IMR-90 (cell line): Measurements from ENCODE around the gene BCKDK.

Experiments
- MAZ ChIP-seq: IDR thresholded peaks from 2 replicates; pipeline ENCODE4 v1.6.1; 2012; ENCODE audit warnings: low read depth, mild to moderate bottlenecking, low read length, improper control_type of control experiment, moderate library complexity, borderline replicate concordance
- POLR2A ChIP-seq: IDR thresholded peaks from 2 replicates; pipeline ENCODE4 v1.6.1; 2012; ENCODE audit warnings: mild to moderate bottlenecking, low read depth, low read length
- TF ChIP-seq, protein P1 (sequence below): conservative IDR thresholded peaks from 2 replicates; pipeline ENCODE4 v1.5.1; 2012; ENCODE audit warnings: mild to moderate bottlenecking, low read depth, low read length, improper control_type of control experiment

DNA sequence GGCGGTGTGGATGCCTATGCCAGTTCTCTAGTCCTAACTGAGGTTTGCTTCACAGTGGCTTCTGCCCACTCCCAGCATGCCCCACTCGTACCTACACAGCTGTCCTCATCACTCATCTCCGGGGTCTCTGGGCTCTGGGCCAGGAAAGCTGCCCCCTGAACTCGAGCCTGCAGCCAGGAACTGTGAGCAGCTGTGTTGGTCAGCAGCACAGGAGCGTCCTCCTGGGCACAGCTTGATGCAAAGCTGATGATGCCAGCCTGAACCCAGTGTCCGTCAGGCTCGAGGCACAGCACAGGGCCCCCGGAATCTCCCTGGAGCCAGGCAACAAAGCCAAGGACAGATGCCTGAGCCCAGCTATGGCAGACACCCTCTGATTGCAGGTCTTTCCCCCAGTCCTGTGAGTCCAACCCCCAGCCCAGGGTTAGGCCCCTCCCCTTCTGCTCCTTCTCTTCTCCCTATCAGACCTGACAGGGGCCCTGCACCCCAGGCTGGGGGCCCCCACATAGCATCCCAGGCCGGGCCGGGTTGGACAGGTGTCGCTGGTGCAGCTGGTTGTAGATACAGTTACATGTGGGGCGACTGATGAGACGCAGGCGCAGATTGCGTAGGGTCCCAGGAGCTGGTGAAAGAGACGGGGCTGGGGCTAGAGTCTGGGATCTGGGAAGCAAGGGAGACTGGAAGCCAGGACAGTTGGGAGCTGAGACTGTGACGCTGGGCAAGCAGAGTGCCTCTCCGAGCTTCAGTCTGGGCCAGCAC lies 22.1 kb upstream of the BCKDK start:
- TF ChIP-seq, protein P1, sequence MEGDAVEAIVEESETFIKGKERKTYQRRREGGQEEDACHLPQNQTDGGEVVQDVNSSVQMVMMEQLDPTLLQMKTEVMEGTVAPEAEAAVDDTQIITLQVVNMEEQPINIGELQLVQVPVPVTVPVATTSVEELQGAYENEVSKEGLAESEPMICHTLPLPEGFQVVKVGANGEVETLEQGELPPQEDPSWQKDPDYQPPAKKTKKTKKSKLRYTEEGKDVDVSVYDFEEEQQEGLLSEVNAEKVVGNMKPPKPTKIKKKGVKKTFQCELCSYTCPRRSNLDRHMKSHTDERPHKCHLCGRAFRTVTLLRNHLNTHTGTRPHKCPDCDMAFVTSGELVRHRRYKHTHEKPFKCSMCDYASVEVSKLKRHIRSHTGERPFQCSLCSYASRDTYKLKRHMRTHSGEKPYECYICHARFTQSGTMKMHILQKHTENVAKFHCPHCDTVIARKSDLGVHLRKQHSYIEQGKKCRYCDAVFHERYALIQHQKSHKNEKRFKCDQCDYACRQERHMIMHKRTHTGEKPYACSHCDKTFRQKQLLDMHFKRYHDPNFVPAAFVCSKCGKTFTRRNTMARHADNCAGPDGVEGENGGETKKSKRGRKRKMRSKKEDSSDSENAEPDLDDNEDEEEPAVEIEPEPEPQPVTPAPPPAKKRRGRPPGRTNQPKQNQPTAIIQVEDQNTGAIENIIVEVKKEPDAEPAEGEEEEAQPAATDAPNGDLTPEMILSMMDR = no peak
- TF ChIP-seq MAZ (no peak), POLR2A (no peak)
